Gastroesophageal sphincter (tissue), 3 donors: ENCODE results near the gene SNUPN.
"Not testable (repeated sequence)": the region's sequence is repeated elsewhere in the genome, so short reads cannot be mapped to it uniquely, and the experiment has no call there.

Experiments used
- CTCF ChIP-seq, 4 experiments: fragments of 200-600 bp in 2 of 4; fragments of 450-650 bp in 2 of 4; sonication (generic) in 1 of 4; IDR thresholded peaks; one replicate each; pipeline ENCODE4 v1.5.1; 2017 to 2019; ENCODE audit warnings: antibody characterized with exemption in 4 of 4, mild to moderate bottlenecking in 2 of 4, moderate library complexity in 2 of 4
- POLR2A ChIP-seq, 2 donors: fragments of 450-650 bp; IDR thresholded peaks; one replicate each; pipeline ENCODE4 v1.6.1; 2017; ENCODE audit warnings: antibody characterized with exemption in 2 of 2, mild to moderate bottlenecking in 2 of 2, moderate library complexity in 1 of 2
- POLR2AphosphoS5 ChIP-seq: sonication (generic); formaldehyde crosslinking; IDR thresholded peaks from one replicate; pipeline ENCODE4 v1.6.1; 2017; ENCODE audit warnings: antibody characterized with exemption

GRCh38 chr15:75582943-75583342, 42.6 kb downstream of the SNUPN start:
- not testable (repeated sequence) for TF ChIP-seq POLR2A (IDR thresholded peaks at IDR 0.05); CTCF (IDR thresholded peaks at IDR 0.05); POLR2AphosphoS5
